Measurements from ENCODE around the gene C3orf33. TPM values are rescaled to one million over a fixed set of nuclear protein-coding genes. Genes with fewer than 3 reads are reported as not detected.
A peak's percentile ranks its signal among the peaks of the same experiment; 100 is the strongest.
"Not testable (repeated sequence)": the region's sequence is repeated elsewhere in the genome, so short reads cannot be mapped to it uniquely, and the experiment has no call there.

The C3orf33 gene, protein sequence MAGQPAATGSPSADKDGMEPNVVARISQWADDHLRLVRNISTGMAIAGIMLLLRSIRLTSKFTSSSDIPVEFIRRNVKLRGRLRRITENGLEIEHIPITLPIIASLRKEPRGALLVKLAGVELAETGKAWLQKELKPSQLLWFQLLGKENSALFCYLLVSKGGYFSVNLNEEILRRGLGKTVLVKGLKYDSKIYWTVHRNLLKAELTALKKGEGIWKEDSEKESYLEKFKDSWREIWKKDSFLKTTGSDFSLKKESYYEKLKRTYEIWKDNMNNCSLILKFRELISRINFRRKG
- 3.1 TPM for polyA plus RNA-seq (2013, experiment 1 of 2)
- 4.8 TPM for polyA plus RNA-seq (2013, experiment 2 of 2)

DNA sequence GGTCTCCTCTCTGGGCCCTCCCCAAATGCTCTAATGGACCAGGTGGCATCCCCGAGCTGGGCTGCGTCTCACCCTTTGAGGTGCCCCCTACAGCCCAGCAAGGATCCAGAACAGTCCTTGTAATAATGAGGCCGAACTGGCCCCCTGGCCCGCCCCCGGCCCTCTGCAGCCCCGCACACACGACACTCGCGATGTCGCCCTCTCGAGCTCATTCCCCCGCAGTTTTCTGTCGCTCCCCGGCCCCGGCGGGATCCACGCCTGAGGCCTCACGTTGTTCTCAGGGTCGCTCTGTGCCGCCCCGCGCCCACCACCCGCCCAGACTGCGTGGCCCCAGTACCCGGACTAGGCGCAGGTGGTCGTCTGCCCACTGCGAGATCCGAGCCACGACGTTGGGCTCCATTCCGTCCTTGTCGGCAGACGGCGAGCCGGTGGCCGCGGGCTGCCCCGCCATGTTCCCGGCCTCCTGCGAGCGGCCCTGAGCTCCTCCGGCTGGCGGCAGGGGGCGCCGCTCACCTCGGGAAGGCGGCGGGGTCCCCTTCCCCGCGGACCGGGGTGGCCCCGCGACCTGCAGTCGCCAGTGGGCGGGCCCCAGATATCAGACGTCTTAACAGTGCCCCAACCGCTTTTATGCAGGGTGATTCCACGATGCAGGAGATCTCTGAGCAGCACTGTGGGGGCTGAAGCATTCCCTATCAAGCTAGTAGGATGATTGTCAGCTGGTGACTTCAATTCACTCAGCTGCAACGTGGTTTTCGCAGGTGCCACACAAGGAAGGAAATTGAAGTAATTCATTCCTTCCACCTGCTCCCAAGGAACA is at the start of gene C3orf33:
C3orf33 (minus strand) TSS at position 477 of the 817 bp plus-strand sequence; CDS start at position 451, 26 bp downstream.
- Histone ChIP-seq H3K36me3 (ENCODE audit: insufficient read depth, low read length) (0 out of 2 replicates have a peak, but pooled peaks cover 4% of the 10 kb centered on the region), H3K4me1 (ENCODE audit: insufficient read depth, low read length) (no peaks in the 10 kb centered on the region), H3K27ac (ENCODE audit: low read depth, low read length) (peak within 1 kb of the TSS; percentile 29; the same call in 1 of the 2 replicates), H3K9me3 (ENCODE audit: insufficient read depth, low read depth, low read length) (no peaks in the 10 kb centered on the region), H3K9ac (ENCODE audit: low read depth, low read length) (peak within 1 kb of the TSS; percentile 91), H3K4me3 (ENCODE audit: low read length) (peak within 1 kb of the TSS; percentile 79), H3K27me3 (ENCODE audit: insufficient read depth, low read length) (no peaks in the 10 kb centered on the region)
- WGBS = 1% methylated on average over 61 of the region's 61 CpGs

DNA sequence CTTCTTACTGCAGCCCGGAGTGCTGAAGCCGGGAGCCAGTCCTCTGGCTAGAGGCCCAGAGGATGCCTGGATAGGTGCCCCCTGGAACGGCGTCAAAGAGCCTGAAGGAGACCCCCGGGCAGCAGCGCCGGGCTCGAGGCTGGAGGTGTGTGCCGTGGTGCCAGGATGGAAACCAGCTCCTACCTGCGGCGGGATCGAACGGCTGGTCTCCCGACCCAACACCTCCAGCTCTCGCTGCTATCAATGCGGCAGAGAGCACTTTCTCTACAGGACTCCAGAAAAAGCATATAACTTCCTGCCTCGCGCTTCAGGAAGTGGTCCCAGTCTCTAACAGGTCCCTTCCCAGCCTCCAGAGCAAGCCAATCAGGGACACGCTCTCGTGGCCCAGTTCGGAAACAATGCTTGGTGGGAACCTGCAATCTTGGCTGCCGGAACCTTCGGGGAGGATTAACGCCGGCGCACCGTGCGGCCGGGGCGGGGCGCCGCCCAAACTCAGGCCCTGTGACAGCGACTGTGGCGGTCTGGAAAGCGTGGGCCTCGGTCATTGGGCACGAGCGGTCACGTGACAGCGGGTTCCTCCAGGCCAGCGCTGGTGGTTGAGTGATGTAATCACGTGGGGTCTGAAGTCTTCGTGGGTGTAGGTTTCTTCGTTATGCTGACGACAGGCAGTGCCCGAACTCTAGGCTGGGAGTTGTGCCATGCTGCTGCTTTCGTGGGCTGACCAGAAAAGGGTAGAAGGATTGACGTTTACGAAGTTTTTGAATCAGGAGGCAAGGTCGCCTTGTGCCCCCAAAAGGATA is 48.3 kb upstream of the C3orf33 start, which contains the start of gene SLC33A1:
SLC33A1 (minus strand) TSS at position 287 of the 800 bp plus-strand sequence. CDS start 430 bp downstream, outside the sequence.
- Histone ChIP-seq H3K4me1 (ENCODE audit: insufficient read depth, low read length) (peaks cover 12% of the 10 kb centered on the region; the same call in 1 of the 2 replicates), H3K9ac (ENCODE audit: low read depth, low read length) (peak within 1 kb of the TSS; percentile 75), H3K4me3 (ENCODE audit: low read length) (peak within 1 kb of the TSS; percentile 80), H3K36me3 (ENCODE audit: insufficient read depth, low read length) (no peaks in the 10 kb centered on the region), H3K27ac (ENCODE audit: low read depth, low read length) (peak within 1 kb of the TSS; percentile 46), H3K9me3 (ENCODE audit: insufficient read depth, low read depth, low read length) (no peaks in the 10 kb centered on the region), H3K27me3 (ENCODE audit: insufficient read depth, low read length) (no peaks in the 10 kb centered on the region)
- 3% methylated on average over 50 of the region's 50 CpGs for WGBS

DNA sequence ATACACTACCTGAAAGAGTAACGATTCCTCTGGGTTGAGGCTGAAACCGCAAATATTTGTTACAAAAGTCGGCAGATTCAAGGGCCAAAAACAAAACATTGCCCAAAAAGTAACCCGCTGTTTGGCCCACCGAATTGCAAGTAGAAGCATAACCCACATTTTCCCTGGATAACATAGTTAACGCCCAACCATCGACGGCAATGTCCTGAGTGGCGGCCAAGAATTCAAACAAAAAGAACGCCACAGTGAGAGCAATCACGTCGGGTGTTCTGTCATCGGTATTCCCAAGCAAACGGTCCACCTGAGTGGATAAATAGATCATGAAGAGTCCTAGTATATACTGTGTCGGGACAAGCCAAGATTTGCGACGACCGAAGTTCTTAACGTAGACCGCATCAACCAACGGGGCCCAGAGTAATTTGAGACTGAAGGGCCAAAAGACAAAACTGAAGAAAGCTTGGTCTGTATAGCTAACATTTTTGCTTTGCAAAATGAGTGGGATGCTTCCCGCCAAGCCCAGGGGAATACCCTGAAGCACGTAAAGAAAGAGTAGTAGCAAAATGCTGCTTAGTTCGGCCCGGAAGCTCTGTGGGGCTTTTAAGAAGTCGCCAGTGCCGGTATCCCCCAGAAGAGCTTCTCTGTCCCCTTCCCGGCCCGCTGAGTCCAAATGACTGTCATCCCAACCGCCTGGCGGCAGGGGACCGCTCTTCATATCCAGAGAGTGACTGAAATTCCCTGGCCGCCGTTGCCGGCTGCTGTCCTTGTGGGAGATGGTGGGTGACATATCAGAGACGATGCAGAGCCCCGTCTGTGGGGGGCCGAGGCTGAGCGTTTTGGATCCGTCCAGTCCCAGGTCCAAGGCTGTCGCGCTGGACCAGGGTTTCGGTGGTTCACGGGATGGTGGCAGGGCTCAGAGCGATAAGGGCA is 47.4 kb upstream of the C3orf33 start:
- Histone ChIP-seq H3K27me3 (ENCODE audit: insufficient read depth, low read length) (no peaks in the 10 kb centered on the region), H3K4me1 (ENCODE audit: insufficient read depth, low read length) (peaks cover 12% of the 10 kb centered on the region; the same call in 1 of the 2 replicates), H3K36me3 (ENCODE audit: insufficient read depth, low read length) (peaks cover 5% of the 10 kb centered on the region; the same call in 1 of the 2 replicates), H3K27ac (ENCODE audit: low read depth, low read length) (peak overlapping the region; percentile 22), H3K4me3 (ENCODE audit: low read length) (peak overlapping the region; percentile 80), H3K9ac (ENCODE audit: low read depth, low read length) (peak overlapping the region; percentile 73), H3K9me3 (ENCODE audit: insufficient read depth, low read depth, low read length) (no peaks in the 10 kb centered on the region)
- 2% methylated on average over 45 of the region's 45 CpGs for WGBS

DNA sequence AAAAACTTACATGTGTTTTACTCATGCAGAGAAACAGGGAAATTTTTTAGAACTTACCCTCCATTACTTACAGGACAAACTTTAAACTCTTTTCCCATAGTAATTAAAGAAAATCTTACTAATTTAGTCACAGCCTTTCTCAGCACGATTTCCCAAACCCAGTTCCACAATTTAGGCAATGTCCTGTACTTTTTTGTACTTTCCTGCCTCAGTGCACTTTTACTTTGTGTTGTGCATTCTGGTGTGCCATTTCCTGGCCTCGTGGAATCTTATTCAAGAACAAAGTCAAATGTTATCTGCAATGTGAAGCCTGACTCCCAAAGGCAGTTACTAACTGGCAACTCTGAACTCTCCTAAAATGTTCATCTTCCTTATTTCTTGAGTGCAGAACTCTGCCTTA is 46.3 kb upstream of the C3orf33 start:
- WGBS = 64% methylated on average over 2 of the region's 2 CpGs
- H3K4me3 ChIP-seq (ENCODE audit: low read length) = peak overlapping the region; percentile 80
- H3K9me3 ChIP-seq (ENCODE audit: insufficient read depth, low read depth, low read length) = no peaks in the 10 kb centered on the region
- peak overlapping the region; percentile 73; the same call in 1 of the 2 replicates for H3K9ac ChIP-seq (ENCODE audit: low read depth, low read length)
- no peak overlapping the region for H3K27ac ChIP-seq (ENCODE audit: low read depth, low read length)
- H3K4me1 ChIP-seq (ENCODE audit: insufficient read depth, low read length) = peaks cover 12% of the 10 kb centered on the region; the same call in 1 of the 2 replicates
- H3K27me3 ChIP-seq (ENCODE audit: insufficient read depth, low read length) = no peaks in the 10 kb centered on the region
- H3K36me3 ChIP-seq (ENCODE audit: insufficient read depth, low read length) = peaks cover 6% of the 10 kb centered on the region; the same call in 1 of the 2 replicates

DNA sequence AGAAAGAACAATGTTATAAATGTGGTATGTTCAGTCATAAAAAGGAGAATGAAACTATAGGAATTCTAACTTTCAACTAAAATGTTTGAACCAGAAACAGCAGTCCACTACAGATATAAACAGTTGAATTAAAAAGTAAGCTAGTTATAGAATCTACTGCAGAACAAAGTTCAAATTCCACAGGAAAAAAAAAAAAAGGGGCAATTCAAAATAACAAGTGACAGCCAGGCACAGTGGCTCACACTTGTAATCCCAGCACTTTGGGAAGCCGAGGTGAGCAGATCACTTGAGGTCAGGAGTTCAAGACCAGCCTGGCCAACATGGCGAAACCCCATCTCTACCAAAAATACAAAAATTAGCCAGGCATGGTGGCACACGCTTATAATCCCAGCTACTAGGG is 43.3 kb upstream of the C3orf33 start:
- H3K9ac ChIP-seq (ENCODE audit: low read depth, low read length); H3K27me3 ChIP-seq (ENCODE audit: insufficient read depth, low read length): not testable (repeated sequence)

DNA sequence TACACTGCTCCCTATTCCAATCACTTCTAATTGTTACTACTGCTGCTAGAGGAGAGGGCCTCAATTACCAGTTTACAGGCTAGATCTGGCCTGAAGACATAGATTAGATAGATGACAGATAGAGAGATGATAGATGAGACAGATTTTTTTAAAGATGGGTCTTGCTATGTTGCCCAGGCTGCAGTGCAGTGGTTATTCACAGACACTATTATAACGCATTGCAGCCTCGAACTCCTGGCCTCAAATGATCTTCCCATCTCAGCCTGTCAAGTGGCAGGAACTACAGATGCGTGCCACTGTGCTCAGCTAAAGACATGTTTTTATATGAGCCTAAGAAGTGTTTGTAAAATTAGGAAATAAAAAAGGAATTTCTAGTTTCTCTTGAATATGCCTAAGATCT is 41.9 kb upstream of the C3orf33 start:
- 94% methylated on average over 3 of the region's 3 CpGs for WGBS
- Histone ChIP-seq H3K4me3 (ENCODE audit: low read length) (no peak overlapping the region), H3K36me3 (ENCODE audit: insufficient read depth, low read length) (peaks cover 6% of the 10 kb centered on the region; the same call in 1 of the 2 replicates), H3K9me3 (ENCODE audit: insufficient read depth, low read depth, low read length) (no peaks in the 10 kb centered on the region), H3K27ac (ENCODE audit: low read depth, low read length) (no peak overlapping the region), H3K27me3 (ENCODE audit: insufficient read depth, low read length) (no peaks in the 10 kb centered on the region), H3K4me1 (ENCODE audit: insufficient read depth, low read length) (peaks cover 11% of the 10 kb centered on the region; the same call in 1 of the 2 replicates), H3K9ac (ENCODE audit: low read depth, low read length) (no peak overlapping the region)

More for the DNA sequence above, 43.3 kb upstream of the C3orf33 start:
- 96% methylated on average over 3 of the region's 3 CpGs for whole genome bisulfite sequencing
- H3K4me3 ChIP-seq (ENCODE audit: low read length); H3K36me3 ChIP-seq (ENCODE audit: insufficient read depth, low read length); H3K9me3 ChIP-seq (ENCODE audit: insufficient read depth, low read depth, low read length); H3K27ac ChIP-seq (ENCODE audit: low read depth, low read length): not testable (repeated sequence)
- H3K4me1 ChIP-seq (ENCODE audit: insufficient read depth, low read length) = peaks cover 12% of the 10 kb centered on the region; the same call in 1 of the 2 replicates

DNA sequence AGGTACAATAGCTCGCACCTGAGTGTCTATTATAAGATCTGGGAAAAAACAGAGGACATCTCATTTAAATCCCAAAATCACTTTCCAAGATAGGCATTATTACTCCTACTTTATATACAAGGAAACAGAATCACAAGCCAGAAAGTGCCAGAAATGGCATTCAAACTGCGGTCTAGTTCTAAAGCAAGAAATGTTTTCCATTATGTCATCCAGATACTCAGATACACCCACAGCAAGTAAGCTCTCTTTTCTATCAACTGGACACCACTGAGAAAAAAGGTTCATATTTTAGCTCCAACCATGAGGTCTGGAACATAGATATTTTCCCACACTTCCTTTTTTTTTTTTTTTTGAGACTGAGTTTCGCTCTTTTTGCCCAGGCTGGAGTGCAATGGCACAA is 40.0 kb upstream of the C3orf33 start:
- Histone ChIP-seq H3K4me1 (ENCODE audit: insufficient read depth, low read length) (no peaks in the 10 kb centered on the region), H3K27ac (ENCODE audit: low read depth, low read length) (no peak overlapping the region), H3K27me3 (ENCODE audit: insufficient read depth, low read length) (no peaks in the 10 kb centered on the region), H3K9ac (ENCODE audit: low read depth, low read length) (no peak overlapping the region), H3K9me3 (ENCODE audit: insufficient read depth, low read depth, low read length) (no peaks in the 10 kb centered on the region), H3K4me3 (ENCODE audit: low read length) (no peak overlapping the region), H3K36me3 (ENCODE audit: insufficient read depth, low read length) (peaks cover 6% of the 10 kb centered on the region; the same call in 1 of the 2 replicates)
- over 99% methylated on average over 2 of the region's 3 CpGs for WGBS

DNA sequence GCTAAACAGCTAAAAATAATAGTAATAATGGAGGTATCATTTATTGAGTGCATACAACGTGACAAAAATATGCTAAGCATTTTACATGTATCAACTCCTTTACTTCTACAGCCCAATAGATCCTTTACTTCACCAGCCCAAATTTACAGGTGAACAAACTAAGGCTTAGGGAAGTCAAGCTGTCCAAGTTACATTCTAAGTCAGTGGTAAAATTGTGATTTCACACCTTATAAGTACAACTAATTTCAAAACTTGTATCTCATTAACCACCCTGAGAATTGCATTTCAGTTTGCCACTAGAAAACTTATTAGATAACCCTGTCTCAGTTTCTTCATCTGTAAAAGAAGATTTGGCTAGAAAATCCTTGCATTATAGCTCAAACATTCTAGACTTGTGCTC is 37.5 kb upstream of the C3orf33 start:
- H3K4me1 ChIP-seq (ENCODE audit: insufficient read depth, low read length) = no peaks in the 10 kb centered on the region
- WGBS = 67% methylated on average over 1 of the region's 1 CpG

DNA sequence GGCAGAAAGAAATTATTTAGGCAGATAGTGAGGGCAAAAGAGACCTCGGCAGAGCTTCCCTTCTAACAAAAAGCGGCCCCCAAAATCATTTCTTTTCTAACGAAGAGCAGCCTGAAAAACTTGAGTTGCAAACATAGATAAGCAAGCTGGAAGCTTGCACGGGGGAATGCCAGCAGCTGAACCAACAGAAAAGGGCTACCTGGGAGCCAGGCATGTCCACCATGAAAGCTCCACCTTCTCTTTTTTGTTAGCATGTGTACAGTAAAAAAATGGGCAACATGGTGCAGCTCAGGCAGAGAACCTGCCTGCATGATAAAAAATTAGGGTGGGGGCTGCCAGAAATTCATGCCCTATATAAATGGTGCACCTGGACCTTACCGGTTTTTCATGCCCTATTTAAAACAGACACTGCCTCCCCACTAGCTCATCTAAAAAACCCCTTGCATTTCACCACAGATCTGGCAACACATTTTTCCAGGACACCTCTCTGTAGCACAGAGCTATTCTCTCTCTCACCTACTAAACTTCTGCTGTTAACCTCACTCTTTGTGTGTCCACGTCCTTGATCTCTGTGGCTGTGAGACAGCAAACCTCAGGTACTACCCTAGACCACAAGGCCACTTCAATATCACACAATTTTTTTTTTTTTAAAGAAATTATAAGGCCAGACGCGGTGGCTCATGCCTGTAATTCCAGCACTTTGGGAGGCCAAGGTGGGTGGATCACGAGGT is 29.4 kb upstream of the C3orf33 start:
- Histone ChIP-seq H3K4me3 (ENCODE audit: low read length) (no peak overlapping the region), H3K27ac (ENCODE audit: low read depth, low read length) (no peak overlapping the region), H3K9me3 (ENCODE audit: insufficient read depth, low read depth, low read length) (no peaks in the 10 kb centered on the region), H3K27me3 (ENCODE audit: insufficient read depth, low read length) (no peaks in the 10 kb centered on the region), H3K36me3 (ENCODE audit: insufficient read depth, low read length) (peaks cover 19% of the 10 kb centered on the region; the same call in 1 of the 2 replicates), H3K9ac (ENCODE audit: low read depth, low read length) (no peak overlapping the region), H3K4me1 (ENCODE audit: insufficient read depth, low read length) (no peaks in the 10 kb centered on the region)
- 88% methylated on average over 9 of the region's 9 CpGs for WGBS

More for the DNA sequence above, 37.5 kb upstream of the C3orf33 start:
- no peak overlapping the region for H3K9ac ChIP-seq (ENCODE audit: low read depth, low read length)
- peaks cover 1% of the 10 kb centered on the region; the same call in 1 of the 2 replicates for H3K36me3 ChIP-seq (ENCODE audit: insufficient read depth, low read length)
- no peaks in the 10 kb centered on the region for H3K9me3 ChIP-seq (ENCODE audit: insufficient read depth, low read depth, low read length)
- no peaks in the 10 kb centered on the region for H3K27me3 ChIP-seq (ENCODE audit: insufficient read depth, low read length)
- H3K27ac ChIP-seq (ENCODE audit: low read depth, low read length) = no peak overlapping the region
- no peak overlapping the region for H3K4me3 ChIP-seq (ENCODE audit: low read length)
